ENCODE results near the gene HMGA1.

The HMGA1 gene

DNA sequence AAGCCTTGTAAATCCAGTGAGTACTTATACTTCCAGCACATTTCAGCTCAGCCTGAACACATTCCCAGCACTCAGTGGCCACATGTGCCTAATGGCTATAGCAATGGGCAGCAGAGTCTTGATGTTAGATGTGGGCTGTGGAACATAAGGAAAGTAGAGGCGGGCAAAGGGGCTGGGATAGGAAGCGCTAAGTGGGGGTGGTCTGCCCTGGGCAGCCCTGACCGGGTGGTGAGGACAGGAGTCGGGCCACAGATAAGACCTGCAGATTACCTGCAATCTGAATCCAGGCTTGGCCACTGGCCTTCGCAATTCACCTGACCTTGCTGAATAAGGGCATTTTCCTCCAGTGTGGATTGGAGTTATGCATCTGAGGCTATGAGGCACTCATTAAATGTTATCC is 11.1 kb upstream of the HMGA1 start:
- DNase-seq, result no peak

DNA sequence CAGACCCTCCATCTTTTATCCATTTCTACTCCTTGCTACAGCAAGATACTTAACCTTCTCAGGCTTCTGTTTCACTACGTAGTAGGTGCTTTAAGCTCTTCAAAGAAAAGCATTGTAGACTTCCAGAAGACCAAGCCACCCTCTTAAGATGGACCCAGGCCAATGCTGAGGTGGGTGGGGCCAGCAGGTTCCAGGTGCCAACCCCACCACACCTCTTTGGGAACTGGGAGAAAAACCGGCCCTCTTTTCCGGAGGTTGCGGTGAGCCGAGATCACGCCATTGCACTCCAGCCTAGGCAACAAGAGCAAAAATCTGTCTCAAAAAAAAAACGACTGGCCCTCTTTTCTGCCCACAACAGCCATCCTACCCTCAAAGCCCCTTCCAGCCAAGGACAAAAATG is 10.6 kb upstream of the HMGA1 start:
- DNase-seq, result no peak

DNA sequence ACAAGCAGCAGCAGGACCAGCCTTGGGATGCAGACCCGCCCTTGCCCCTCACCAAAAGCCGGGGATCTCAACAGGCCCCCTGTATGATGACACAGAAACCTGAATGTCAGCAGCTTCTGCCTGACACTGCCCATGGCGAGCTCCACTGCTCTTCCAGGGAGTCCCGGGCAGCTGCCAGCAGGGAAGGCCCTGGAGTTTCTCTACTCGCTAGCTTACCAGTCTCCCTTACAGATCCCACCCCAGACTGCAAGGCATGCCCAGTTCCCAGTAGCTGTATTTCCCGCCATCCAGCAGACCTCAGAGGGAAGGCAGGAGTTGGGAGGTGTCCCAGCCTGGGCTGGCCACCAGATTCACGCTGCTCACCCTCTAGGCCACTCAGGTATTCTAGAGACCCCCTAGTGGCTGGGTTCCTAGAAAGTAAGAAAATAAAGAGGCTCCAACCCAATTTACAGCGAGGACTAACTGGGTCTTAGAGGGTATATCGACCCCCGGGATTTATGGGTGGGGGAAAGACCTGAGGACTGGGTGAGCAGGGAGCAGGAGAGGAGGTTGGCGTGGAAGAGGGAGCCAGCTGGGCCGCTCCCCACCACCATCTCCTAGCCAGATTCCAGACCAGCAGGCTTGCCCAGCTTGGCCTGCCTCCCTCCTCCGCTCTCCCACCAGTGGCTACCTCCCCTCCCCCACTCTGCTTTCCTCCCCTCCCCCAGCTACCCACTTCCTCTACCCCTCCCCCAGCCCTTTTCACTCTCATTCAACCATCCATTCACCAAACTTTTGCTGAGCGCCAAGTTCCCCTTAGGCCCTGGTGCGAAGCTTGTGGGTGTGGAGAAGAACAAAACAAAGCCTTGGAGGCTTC is 9.7 kb upstream of the HMGA1 start:
- DNase-seq, result no peak

DNA sequence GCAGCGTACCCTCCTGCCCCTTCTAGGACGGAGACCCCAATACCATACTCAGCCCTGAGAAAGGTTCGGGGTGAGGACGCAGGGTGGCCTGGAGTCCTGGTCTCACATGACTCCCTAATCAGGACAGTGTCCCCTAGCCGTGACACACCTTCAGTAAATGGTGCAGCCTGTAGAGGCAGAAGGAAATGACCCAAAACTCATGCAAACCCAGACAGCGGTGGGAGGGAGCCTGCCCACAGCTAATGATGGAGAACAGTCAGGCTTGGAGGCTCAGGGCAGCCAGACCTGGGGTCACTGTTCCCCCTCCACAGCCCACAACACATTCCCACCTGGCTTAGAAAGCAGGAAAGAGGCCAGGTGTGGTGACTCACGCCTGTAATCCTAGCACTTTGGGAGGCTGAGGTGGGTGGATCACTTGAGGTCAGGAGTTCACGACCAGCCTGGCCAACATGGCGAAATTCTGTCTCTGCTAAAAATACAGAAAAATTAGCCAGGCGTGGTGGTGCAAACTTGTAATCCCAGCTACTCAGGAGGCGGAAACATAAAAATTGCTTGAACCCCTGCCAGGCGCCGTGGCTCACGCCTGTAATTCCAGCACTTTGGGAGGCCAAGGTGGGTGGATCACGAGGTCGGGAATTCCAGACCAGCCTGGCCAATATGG is 8.8 kb upstream of the HMGA1 start:
- DNase-seq, result no peak

DNA sequence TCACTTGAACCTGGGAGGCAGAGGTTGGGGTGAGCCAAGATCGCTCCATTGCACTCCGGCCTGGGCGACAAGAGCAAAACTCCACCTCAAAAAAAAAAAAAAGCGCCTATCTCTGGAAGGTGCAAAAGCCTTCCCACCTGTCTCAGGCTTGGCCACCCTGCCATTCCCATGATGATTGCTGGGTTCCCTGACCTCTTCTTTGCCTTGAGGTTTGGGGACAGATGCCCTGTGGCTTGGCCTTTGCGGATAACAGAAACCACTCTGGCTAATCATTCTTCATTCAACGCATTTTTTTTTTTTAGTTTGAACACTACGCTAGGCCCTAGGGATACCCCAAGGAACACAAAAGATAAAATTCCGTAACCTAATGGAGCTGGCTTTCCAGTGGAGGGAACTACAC is 6.8 kb upstream of the HMGA1 start:
- DNase-seq, result no peak

DNA sequence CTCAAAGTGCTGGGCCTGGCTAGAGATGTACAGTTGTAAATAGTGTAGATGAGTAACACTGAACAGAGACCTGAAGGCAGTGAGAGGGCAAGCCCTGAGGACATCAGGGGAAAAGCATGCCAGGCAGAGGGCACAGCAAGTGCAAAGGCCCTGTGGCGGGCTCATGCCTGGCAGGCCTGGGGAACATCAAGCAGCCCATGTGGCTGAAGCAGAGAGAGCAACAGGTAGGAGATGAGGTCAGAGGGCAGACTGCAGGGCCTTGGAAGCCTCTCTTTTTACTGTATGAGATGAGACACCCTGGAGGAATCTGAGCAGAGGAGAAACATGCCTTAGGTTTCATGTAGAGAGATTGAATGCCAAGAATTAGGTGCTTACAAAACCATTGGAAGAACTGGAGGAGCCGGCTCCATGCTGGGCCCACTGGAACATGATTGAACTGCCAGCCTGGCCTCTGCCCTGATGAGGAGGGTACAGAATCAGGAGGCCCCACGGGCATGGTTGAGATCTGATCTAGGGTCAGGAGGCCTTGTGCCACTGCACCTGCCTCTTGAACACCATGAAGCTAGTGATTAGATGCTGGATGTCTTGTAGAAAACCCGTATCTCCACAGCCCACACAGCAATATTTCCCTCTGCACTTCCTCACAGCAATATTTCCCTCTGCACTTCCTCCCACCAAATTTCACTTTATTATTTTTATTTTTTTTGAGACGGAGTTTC is 5.9 kb upstream of the HMGA1 start:
- DNase-seq, result no peak

DNA sequence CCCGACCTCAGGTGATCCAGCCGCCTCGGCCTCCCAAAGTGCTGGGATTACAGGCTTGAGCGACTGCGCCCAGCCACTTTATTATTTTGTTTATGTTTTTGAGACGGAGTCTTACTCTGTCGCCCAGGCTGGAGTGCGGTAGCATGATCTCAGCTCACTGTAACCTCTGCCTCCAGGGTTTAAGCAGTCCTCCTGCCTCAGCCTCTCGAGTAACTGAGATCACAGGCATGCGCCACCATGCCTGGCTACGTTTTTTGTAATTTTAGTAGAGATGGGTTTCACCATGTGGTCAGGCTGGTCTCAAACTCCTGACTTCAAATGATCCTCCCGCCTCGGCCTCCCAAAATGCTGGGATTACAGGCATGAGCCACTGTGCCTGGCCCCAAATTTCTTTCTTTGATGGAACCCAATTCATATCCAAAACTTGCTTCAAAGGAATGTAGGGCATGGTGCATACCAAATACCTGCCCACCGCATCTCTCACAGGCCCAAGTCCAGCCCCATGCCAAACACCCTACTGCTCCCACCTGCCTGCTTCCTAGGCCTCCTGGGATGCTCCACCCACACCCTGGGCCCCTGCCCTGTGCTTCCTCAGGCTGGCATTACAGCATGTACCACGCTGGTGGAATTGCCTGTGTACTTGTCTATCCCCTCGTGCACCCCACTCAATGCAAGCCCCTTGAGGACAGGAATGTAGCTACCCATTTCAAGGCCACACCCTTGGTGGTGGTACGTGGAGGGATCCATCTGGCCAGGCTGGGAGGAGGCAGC is 4.9 kb upstream of the HMGA1 start:
- DNase-seq, result no peak

DNA sequence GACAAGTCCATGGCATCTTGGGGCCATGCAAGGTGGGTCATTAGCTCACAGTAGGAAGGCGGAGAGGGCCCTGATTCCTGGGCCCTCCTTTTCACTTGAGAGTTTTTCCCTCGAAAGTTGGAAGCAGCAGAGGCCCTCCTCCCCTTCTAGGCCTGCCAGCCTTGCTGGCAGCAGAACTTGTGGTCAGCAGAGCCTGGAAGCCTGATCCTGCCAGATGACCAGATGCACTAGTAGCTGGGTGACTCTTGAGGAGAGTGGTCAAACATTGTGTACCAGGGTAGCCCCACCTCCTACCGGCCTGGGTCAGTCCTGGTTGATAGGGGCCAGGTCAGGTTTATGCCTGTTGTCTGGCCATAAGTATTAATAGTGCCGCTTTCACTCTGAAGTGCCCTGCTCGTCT is 3.8 kb upstream of the HMGA1 start:
- DNase-seq, result no peak

DNA sequence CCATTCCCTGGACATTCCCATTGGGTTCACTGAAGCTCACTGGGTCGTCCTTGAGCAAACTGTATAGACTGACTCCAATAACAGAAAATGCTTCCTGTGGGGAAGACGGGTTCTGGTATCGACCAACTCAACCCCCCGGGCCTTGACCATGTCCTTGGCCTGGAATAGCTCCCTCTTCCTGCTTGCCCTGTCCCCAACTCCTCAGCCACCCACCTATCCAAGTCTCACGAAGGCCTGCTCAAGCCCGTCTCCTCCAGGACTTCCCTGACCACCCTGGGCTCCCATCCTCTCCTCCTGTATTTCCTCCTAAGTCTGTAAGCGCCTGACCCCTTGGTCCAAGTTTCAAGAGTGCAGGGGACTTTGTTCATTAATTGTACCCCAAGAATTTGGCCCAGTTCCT is 2.8 kb upstream of the HMGA1 start:
- no peak for DNase-seq

DNA sequence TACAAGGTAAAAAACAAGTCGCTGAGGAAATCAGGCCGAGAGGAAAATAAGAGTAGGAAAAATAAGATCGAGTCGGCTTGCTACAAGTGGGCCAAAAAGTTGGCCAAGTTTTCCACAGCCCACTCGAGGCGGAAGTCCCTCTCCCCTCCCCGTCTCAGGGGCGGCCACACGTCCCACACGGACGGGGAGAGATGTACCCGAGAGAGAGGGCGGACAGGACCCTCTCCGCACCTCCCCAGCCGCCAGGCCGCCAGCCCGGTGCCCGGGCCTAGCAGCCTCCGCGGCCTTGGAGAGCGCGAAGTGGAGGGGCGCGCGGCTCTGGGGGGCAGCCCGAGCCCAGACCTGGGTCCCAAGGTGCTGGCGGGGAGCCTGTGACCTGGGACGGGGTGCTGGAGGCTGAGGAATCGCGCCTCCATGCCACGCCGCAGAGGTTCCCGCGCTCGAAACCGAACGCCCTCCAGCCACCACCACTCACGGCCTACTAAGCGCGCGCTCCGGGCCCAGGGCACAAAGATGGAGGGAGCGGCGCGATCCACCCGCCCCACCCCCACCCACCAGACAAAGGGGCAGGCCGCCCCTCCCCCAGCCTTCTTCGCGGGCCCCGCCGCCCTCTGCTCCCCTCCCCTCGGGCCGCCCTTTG is 1.9 kb upstream of the HMGA1 start:
- DNase-seq, result no peak

DNA sequence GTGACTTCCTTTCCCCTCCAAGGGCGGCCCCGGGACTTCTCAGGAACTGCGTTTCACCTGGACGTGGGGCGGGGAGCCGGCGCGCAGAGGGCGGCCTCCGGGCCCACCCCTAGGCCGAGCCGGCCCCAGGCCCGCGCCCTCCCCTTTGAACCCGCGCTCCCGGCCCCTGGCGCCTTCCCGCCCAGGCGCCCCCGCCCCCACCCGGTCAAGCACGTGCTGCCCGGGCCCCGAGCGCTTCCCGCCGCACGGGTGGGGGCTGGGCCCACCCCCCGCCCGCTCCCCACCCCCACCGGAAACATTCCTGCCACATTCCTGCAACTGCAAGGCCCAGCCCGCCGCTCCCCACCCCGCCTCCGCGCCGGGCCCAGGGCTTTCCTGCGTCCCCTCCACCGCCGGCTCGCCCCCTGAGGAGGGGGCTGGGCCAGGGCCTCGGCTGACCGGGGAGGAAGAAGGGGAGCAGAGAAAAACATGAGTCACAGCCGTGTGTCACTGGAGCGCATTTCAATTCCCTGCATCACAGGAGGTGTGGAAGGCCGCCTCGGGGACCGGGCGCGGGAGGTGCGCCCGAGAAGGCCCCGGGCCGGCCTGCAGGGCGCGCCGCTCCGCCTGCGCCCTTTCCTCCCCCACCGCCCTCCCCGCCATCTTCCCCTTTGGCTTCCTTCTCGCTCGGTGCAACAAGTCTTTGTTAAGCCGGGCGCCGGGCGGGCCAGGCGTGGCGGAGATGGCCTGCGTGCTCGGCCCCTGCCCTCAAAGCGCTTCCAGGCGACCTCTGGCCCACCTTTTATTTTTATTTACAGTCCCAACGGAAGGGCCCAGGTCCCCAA is 1.2 kb upstream of the HMGA1 start:
- no peak for DNase-seq

DNA sequence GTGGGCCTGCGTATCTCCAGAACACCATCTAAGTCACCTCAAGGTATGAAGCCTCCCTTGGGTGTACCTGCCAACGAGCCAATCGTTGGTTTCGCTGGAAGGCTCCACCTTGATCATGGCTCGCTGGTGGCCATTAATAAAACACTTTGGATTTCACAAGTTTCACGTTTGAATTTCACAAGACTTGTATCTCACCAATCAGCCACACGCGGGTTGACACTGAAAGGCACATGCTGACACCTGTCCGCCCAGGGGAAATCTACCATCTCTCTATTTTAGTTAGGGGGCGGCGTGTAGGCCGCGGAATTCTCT is 586 bp upstream of the HMGA1 start:
- no peak for DNase-seq

DNA sequence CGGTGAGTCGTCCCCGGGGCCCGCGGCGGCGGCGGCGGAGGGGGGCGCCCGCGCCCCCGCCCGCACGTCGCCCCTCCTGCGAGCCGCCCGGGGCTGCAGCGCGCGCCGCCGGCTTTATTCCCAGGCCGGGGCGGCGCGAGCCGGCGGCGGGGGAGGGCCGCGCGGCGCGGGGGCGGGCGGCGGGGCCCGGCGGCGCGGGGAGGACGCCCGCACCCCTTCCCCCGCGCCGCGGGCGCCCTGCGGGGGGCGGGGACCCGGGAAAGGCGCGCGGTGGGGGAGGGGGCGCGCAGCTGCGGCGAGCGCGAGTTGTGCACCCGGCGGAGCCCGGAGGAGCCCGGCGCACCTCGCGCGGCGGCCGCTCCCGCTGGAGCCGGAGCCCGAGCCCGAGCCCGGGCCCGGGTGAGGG is 646 bp downstream of the HMGA1 start:
- no peak for DNase-seq

DNA sequence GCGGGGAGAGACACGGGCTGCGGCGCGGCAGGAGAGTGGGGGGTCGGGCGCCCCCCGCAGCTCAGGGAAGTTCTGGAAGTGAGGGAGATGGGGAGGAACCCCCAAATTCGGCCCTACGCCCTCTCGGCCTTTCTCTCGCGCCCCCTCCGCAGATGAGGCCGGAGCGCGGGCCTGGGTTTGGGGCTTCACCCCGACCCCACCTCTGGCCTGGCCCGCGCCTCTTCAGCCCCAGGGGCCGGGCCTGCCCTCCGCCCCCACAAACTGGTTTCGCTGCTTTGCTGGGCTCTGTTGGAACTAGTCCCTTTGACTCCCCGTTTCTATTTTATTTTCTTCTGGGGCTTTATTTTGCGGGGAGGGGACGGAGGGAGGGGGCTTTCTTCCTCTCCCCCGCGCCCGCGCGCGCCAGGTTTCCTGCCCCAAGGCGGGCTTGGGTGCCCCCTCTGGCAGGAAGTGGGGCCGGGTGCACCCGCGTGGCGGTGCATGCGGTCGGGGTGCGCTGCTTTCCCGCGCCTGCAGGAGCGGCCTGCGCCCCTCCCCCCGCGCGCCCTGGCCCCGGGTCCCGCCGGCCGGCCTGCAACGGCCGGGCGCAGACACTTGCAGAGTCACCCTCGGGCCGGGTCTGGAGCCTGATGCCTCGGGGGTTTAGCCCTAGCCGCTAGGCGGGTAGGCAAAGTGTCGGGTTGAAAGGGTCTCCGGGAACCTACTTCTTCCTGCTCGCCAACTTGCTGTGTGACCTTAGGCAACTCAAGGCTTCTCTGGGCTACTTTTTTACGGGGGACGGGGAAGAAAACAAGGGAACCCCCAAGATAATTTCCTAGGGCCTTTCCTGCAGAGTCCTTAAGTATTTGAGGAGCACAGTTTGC is 1.3 kb downstream of the HMGA1 start:
- no peak for DNase-seq

DNA sequence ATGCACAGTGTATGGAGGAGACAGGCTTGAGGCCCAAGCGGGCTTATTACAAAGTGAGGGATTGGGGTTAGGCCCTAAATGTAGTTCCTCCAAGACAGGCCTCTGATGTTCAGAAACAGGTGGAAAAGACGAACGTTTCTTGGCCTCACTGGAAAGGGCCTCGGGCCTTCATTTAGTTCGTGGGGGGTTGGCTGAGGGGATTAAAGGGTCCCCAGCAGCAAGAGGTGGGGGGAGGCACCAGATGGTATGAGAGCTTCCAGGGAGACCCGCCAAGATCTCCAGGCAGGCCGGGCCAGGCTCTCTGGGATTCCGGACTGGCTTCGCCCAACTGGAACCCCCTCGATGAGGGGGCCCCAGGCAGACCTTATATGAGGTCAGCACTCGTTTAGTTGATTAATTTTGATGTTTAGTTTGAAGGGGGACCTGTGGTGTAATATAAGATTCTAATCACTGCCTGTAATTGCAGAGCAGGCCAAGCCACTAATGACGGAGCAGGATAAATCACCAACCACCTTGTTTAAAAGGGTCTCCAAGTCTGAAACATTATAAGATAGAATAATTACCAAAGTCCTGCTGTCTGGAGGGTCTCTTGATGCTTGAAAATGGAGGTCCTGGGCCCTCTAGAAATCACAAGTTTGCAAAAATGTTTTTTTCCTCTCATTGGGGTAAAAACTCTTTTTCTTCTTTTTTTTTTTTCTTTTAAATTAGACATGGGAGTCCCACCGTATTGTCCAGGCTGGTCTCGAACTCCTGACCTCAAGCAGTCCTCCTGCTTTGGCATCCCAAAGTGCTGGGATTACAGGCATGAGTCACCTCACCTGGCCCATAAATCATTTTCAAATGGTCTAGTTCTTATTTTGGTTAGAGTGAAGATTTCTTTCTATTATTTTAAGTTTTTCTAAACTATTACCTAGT is 2.2 kb downstream of the HMGA1 start:
- no peak for DNase-seq

DNA sequence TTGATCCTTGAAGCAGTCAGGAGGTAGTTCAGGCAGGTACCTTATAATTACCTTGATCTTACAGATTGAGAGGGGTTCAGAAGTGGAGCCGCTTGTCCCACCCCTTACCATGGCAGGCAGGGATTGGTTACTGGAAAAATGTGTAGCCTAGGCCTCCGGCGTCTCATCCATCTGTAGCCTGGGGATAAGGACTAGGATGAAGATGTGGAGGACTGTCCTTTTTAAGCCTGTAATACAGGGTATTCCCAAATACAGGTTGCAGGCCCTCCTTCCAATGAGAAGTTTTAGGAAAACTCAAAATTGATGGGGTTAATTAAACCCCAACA is 2.8 kb downstream of the HMGA1 start:
- DNase-seq, result no peak

DNA sequence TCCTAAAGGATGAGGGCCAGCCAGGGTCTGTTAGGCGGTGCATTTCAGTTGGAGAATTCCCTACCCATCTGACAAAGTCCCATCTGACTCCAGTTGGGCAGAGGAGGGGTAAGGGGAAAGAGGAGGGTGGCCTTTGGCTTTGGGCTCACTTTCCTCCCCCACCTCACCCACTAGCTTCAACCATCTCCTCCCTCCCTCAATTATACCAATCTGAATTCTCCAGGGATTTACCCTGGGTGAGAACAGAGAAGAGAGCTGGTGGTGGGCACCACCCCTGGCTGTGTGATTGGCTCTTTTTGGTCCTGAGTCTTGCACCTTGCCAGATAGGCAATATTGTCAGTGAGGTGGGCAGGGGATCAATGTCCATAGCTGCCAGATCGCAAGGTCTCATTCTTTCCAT is 3.2 kb downstream of the HMGA1 start:
- DNase-seq, result no peak

DNA sequence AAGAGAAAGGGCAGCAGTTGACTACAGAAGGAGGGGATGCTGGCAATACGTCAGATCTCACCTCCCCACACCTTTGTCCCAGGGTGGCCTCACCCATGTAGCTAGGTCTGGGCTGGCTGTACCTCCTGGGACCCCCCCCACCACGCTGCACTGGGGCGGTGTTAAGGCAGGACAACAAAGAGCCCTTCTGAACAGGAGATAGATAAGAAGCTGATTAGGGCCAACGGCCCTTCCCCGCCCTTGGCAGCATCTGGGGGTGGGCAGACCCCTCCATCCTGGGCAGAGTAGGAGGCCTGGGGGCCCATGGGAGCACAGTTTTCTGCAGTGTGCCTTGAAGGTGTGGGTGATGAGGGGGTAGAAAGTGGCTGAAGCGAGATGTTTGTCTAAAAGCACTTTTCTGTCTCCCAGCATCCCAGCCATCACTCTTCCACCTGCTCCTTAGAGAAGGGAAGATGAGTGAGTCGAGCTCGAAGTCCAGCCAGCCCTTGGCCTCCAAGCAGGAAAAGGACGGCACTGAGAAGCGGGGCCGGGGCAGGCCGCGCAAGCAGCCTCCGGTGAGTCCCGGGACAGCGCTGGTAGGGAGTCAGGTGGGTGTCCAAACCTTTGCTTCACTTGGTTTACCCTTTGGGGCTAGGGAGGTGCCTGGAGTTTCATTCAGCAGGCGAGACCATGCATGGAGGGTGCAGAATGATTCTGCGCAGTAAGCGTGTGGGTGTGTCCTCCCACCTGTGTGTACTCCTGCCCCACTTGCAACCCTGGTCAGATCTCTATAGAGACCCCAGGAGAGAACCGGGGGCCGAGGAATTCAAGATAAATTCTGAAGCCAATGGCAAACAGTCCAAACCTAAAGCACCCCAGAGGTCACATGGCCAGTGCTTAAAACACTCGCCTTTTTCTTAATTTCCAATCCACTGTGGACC is 3.9 kb downstream of the HMGA1 start:
- DNase-seq, result no peak
